Mucosa of rectum (tissue), 2 donors: Measurements from ENCODE around the gene CD300LB.

ENCODE experiments used
- H3K27ac ChIP-seq, 2 donors: one replicate each; pipeline ENCODE4 v1.7.0; 2013; ENCODE audit warnings: inconsistent platforms in 2 of 2, low read depth in 2 of 2, low read length in 2 of 2
- H3K27me3 ChIP-seq, 2 donors: one replicate each; pipeline ENCODE4 v1.7.0; 2013; ENCODE audit warnings: low read length in 2 of 2; ENCODE audit not compliant: control insufficient read depth in 2 of 2, insufficient read depth in 2 of 2
- H3K36me3 ChIP-seq, 2 donors: one replicate each; pipeline ENCODE4 v1.7.0; 2013; ENCODE audit warnings: low read length in 2 of 2; ENCODE audit not compliant: control insufficient read depth in 2 of 2, insufficient read depth in 2 of 2
- H3K4me1 ChIP-seq, 2 donors: one replicate each; pipeline ENCODE4 v1.7.0; 2013; ENCODE audit warnings: low read length in 2 of 2, mild to moderate bottlenecking in 1 of 2; ENCODE audit not compliant: control insufficient read depth in 2 of 2, insufficient read depth in 2 of 2
- H3K4me3 ChIP-seq, 2 donors: one replicate each; pipeline ENCODE4 v1.7.0; 2013; ENCODE audit warnings: low read length in 2 of 2
- H3K9ac ChIP-seq, 2 donors: one replicate each; pipeline ENCODE4 v1.7.0; 2013; ENCODE audit warnings: low read length in 2 of 2, low read depth in 1 of 2, mild to moderate bottlenecking in 1 of 2
- H3K9me3 ChIP-seq, 2 donors: one replicate each; pipeline ENCODE4 v1.7.0; 2013; ENCODE audit warnings: low read length in 2 of 2; ENCODE audit not compliant: control insufficient read depth in 2 of 2
- donor health status: healthy.
- donor health status: Normal muscosa, but diverticular disease.

Gene CD300LB

GRCh38 chr17:74550602-74551001, 19.3 kb upstream of the CD300LB start:
- no peaks in the 10 kb centered on the region for H3K36me3 ChIP-seq
- H3K4me1 ChIP-seq = no peaks in the 10 kb centered on the region
- no peaks in the 10 kb centered on the region for H3K9me3 ChIP-seq
- H3K4me3 ChIP-seq = no peak overlapping the region
- no peak overlapping the region for H3K9ac ChIP-seq
- no peak overlapping the region for H3K27ac ChIP-seq
- no peaks in the 10 kb centered on the region for H3K27me3 ChIP-seq

GRCh38 chr17:74549343-74549742, 18.1 kb upstream of the CD300LB start:
- Histone ChIP-seq H3K27me3 (no peaks in the 10 kb centered on the region), H3K27ac (no peak overlapping the region), H3K4me3 (no peak overlapping the region), H3K9ac (no peak overlapping the region), H3K9me3 (no peaks in the 10 kb centered on the region), H3K4me1 (no peaks in the 10 kb centered on the region), H3K36me3 (no peaks in the 10 kb centered on the region)

- Histone ChIP-seq H3K27ac (no peak overlapping the region), H3K4me3 (no peak overlapping the region), H3K4me1 (no peaks in the 10 kb centered on the region), H3K36me3 (no peaks in the 10 kb centered on the region), H3K9ac (no peak overlapping the region), H3K27me3 (no peaks in the 10 kb centered on the region), H3K9me3 (no peaks in the 10 kb centered on the region)
Measured at GRCh38 chr17:74547736-74548135, 16.5 kb upstream of the CD300LB start.

- Histone ChIP-seq H3K4me3 (no peak overlapping the region), H3K27ac (no peak overlapping the region), H3K4me1 (no peaks in the 10 kb centered on the region), H3K36me3 (no peaks in the 10 kb centered on the region), H3K9ac (no peak overlapping the region), H3K27me3 (no peaks in the 10 kb centered on the region), H3K9me3 (no peaks in the 10 kb centered on the region)
Measured at GRCh38 chr17:74547264-74547663, 16.0 kb upstream of the CD300LB start.

- Histone ChIP-seq H3K9ac (no peak overlapping the region), H3K27ac (no peak overlapping the region), H3K9me3 (no peaks in the 10 kb centered on the region), H3K4me3 (no peak overlapping the region), H3K27me3 (no peaks in the 10 kb centered on the region), H3K4me1 (no peaks in the 10 kb centered on the region), H3K36me3 (no peaks in the 10 kb centered on the region)
Measured at GRCh38 chr17:74546586-74546985, 15.3 kb upstream of the CD300LB start.

- H3K4me1 ChIP-seq = no peaks in the 10 kb centered on the region
- peak within 1 kb of the TSS in 1 of 2 donors; percentile 1 for H3K4me3 ChIP-seq
- no peak within 1 kb of the TSS for H3K9ac ChIP-seq
- H3K36me3 ChIP-seq = no peaks in the 10 kb centered on the region
- H3K27me3 ChIP-seq = no peaks in the 10 kb centered on the region
- peak within 1 kb of the TSS in 1 of 2 donors; percentile 32 for H3K27ac ChIP-seq
- H3K9me3 ChIP-seq = no peaks in the 10 kb centered on the region
Measured at GRCh38 chr17:74545843-74546230, 14.6 kb upstream of the CD300LB start, which contains the start of gene CD300C. CD300C (minus strand) TSS chr17:74546115; CDS start chr17:74545782, 333 bp downstream.

GRCh38 chr17:74544991-74545842, 13.9 kb upstream of the CD300LB start:
- H3K36me3 ChIP-seq = no peaks in the 10 kb centered on the region
- no peaks in the 10 kb centered on the region for H3K27me3 ChIP-seq
- peak overlapping the region in 1 of 2 donors; percentile 32 for H3K27ac ChIP-seq
- no peaks in the 10 kb centered on the region for H3K9me3 ChIP-seq
- H3K4me1 ChIP-seq = no peaks in the 10 kb centered on the region
- no peak overlapping the region for H3K9ac ChIP-seq
- H3K4me3 ChIP-seq = peak overlapping the region in 1 of 2 donors; percentile 1

GRCh38 chr17:74543891-74544760, 12.9 kb upstream of the CD300LB start:
- H3K27me3 ChIP-seq = peaks cover 0 to under 1% of the 10 kb centered on the region in 2 donors
- no peak overlapping the region for H3K4me3 ChIP-seq
- H3K9ac ChIP-seq = no peak overlapping the region
- no peaks in the 10 kb centered on the region for H3K9me3 ChIP-seq
- no peaks in the 10 kb centered on the region for H3K4me1 ChIP-seq
- H3K27ac ChIP-seq = no peak overlapping the region
- H3K36me3 ChIP-seq = no peaks in the 10 kb centered on the region

- Histone ChIP-seq H3K4me1 (no peaks in the 10 kb centered on the region), H3K9ac (no peak overlapping the region), H3K9me3 (no peaks in the 10 kb centered on the region), H3K27ac (no peak overlapping the region), H3K4me3 (no peak overlapping the region), H3K36me3 (no peaks in the 10 kb centered on the region), H3K27me3 (peaks cover 0 to 3% of the 10 kb centered on the region in 2 donors)
Measured at GRCh38 chr17:74543406-74543805, 12.1 kb upstream of the CD300LB start.
